HG03135 (cell line): ENCODE results near the gene CD300C.
"Not testable (repeated sequence)": the region's sequence is repeated elsewhere in the genome, so short reads cannot be mapped to it uniquely, and the experiment has no call there.

Experiments
- ATAC-seq: cut with Tn5 transposase; IDR thresholded peaks from one replicate; pipeline ENCODE4 v1.9.1; 2021; ENCODE audit warnings: mild to moderate bottlenecking, moderate library complexity; ENCODE audit not compliant: unreplicated experiment

Gene CD300C

DNA sequence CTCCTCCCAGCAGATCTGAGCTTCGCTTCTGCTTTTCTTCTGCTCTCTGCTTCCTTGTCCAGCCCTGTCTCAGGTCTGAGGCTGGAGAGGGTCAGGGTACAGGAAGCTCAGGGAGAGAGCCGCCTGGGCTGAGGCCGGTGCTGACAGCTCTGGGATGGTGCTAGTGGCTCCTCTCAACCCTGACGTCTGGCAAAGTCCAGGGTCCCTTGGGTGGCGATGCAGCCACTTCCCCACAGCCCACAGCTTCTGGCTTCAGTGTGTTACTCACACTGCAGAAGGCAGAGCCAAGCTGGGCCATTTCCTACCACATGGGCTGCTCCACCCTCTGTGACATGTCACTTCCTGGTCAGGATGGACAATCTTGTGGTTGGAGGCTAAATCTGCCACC lies at the start of gene CD300C:
Gene CD300C, minus strand, starts transcription at position 273 of the 388 bp plus-strand sequence. CDS start 333 bp downstream, outside the sequence.
- no peak for ATAC-seq

DNA sequence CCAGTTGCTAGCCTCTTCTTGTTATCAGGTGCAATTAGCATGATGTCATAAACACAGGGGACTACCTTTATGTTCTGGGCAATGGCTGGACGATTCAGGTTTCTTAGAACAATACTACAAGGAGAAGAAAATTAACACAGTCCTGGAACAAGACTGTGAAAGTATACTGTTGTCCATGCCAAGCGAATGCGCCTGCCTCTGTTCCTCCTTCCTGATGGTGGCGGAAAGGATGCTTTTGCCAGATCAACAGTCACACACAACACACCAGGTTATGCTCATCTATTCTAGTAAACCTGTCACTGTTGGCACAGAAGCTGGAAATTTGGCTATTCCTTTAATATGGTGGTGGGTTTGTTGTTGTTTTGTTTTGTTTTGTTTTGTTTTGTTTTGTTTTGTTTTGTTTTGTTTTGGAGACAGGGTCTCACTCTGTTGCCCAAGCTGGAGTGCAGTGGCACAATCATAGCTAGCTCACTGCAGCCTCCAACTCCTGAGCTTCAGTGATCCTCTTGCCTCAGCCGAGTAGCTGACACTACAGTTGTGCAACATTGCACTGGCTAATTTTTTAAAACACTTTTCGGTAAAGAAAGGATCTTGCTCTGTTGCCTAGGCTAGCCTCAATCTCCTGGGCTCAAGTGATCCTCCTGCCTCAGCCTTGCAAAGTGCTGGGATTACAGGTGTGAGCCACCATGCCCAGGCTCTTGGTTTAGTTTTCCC lies 49.3 kb upstream of the CD300C start:
- no peak for ATAC-seq

DNA sequence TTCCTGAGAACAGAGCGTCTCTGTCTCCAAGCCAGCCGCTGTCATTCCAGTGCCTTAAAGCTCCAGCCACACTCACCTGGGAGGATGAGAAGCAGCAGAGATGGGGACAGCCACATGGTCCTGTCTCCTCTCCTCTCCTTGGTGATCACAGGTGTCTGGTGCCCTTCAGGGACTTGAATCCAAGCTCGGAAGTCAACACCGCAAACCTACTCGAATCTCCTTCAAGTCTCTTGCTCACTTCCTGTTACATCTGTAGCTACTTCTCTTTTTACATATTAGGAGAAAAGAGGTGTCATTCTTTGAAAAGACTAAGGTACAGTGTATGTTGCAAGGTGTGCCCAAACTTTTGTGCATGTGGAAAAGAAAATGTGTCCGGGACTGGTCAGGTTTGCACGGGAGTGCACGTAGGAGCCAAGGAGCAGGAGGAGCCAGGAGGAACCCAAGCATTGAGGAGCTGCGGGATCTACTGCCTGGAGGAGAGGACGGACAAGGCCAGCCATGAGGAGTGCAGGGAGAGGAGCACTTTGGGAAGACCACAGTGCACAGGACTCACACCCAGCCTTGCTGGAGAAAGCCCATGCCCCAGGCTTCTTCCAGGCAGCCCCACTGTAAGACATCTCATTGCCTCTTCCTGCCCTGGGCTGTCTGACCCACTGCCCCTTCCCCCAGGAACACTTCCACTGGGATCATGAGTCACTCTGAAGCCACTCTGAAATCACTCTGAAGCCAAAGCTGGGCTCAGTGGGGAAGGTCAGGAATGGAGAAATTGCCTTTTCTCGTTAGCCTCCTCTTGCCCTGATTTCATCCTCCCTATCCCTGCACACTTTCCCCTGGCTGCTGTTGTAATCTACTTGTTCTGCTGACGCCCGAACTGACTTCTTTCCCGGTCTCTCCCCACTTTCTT lies 46.4 kb upstream of the CD300C start, which contains the start of gene CD300LD:
Gene CD300LD, minus strand, starts transcription at position 197 of the 904 bp plus-strand sequence. Its CDS starts 81 bp downstream, at position 116.
- ATAC-seq, result no peak

DNA sequence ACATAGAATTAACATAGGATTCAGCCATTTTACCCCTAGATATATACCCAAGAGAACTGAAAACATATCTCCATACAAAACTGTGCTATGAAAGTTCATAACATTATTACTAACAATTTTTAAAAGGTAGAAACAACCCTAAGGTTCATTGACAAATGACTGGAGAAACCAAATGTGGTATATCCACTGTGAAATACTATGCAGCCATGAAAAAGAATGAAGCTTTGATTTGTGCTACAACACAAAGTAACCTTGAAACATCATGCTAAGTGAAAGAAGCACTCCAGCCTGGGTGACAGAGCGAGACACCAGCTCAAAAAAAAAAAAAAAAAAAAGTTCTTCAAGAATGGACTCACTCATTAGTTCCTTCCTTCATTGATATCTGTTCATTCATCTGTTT lies 45.6 kb upstream of the CD300C start:
- no peak for ATAC-seq

DNA sequence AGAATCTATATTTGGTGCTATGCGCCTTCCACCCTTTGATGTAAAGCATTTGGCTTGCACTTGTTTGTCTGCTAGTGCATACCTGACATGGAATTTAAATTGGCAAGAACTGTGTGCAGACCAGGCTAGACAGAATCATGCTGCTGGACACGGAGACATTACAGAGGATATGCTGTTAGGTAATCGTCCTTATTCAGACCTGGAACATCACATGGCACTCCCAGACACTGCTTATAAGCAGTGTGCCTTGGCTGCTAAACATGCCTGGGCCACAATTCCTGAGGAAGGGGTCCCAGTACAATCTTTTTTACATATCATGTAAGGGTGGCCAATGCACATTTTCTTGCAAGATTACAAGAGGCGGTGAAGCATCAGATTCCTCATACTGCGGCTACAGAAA lies 39.8 kb upstream of the CD300C start:
- no peak for ATAC-seq

DNA sequence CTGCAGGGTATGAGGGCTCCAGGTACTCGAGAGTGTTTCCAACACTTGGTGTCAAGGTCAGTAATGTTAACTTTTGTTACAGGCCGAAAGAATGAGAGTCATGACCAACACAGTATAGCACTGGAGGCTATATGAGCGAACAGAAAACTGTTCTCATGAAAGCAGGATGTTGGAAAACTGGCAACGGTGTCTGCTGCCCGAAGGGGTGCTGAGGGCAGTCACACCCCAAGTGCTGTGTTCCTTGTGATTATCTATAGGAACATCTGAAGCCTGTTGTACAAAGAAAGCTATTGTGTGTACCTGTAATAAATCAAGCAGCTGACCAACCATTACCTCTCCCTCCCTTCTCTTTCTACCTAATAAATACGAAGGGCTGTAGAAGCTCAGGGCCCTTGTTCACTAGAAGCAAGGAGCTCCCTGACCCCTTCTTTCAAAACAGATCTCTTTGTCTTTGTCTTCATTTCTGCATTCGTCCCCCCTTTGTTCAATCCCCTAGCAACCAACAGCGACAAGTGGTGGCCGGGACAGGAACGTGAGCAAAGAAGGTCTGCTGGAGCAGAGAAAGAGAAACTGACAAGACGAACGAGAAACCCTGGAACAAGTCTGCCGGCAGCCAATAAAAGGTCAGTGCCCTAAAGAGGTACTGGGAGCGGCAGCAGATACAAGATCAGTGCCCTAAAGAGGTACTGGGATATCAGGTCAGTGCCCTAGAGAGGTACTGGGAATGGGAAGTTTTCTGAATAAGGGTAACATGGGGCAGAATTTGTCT lies 38.6 kb upstream of the CD300C start:
- ATAC-seq, result no peak

DNA sequence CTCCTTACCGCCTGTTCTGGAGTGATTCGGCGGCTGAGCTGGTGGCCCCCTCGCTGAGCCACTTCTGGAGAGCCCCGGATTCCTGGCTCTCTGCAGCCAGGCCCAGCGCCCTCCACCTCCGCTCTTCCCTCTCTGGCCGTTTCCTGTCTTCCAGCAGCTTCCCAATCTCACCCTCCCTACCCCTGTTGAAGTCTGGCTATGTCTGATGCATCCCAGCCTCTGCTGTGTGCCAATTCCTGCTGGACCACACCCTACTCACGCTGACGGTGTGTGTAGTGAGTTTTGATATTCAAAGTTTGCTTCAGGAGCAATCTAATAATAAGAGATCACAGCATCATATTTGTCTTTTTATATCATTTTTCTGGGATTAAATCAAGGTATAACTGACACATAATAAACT lies 36.7 kb upstream of the CD300C start:
- no peak for ATAC-seq

DNA sequence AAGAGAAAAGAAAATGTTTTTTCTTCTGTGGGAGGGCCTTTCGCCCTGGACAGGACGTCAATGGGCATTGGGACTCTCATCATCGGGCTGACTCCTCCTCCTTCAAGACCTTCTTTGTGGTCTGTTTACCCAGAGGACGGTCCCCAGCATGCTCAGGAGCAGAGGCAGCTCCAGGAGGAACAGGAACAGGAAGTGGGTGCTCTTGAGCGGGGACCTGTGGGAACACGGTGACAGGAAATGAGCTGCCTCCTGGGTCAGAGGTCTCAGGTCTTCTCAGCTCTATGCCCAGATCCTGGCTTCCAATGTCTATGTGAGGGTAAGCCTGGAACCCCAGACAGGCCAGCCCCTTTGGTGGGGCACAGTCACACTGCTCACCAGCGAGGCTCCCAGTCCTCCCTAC lies 34.0 kb upstream of the CD300C start:
- ATAC-seq, result no peak

DNA sequence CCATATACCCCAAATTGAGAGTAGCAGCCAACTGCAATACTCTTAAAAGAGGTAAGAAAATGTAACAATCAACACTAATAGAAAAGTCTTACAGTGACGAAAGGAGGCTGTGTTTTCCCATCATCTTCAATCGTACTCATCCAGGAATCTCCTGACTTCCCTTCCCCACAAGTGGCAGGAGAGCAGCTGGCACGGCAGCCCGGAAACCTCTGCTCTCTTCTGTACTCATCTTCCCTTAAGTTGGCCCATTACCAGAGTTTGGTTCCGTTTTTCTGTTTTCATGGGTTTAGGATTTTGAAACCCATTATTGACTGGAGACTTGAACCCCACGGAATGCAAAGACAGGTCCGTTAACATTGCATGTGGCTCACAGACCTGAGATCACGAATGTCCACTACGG lies 33.1 kb upstream of the CD300C start:
- ATAC-seq, result no peak

DNA sequence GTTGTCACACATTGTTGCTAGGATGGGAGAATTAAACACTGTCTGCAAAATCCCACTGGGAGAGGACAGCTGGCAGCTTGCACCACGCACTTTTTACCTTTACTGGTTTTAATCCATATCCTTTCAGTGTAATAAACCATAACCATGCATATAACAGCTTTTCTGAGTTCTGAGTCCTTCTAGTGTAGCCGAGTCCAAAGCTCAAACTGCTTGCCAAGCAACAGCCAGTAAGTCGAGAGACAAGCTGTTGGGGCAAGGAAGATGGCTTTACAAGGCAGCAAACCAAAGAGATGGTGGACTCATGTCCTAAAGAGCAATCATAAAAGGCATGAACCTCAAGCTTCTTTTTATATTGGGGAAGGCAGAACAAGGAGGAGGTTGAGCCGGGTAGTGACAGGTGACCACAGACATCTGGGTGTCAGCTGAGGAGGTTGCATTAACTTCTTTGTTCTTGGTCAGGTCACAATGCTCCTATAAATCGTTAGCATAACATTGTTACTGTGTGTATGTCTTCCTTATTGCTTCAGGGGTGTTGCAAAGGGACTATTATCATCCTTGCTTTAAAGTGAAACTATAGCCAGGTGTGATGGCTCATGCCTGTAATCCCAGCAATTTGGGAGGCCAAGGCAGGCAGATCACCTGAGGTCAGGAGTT lies 28.7 kb upstream of the CD300C start:
- no peak for ATAC-seq

DNA sequence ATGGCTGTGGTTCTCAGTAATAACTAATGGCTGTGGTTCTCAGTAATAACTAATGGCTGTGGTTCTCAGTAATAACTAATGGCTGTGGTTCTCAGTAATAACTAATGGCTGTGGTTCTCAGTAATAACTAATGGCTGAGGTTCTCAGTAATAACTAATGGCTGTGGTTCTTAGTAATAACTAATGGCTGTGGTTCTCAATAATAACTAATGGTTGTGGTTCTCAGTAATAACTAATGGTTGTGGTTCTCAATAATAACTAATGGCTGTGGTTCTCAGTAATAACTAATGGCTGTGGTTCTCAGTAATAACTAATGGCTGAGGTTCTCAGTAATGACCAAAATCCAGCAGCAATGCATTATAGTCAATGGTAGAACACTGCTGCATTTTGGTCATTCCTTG lies 27.7 kb upstream of the CD300C start:
- ATAC-seq, result not testable (repeated sequence)

DNA sequence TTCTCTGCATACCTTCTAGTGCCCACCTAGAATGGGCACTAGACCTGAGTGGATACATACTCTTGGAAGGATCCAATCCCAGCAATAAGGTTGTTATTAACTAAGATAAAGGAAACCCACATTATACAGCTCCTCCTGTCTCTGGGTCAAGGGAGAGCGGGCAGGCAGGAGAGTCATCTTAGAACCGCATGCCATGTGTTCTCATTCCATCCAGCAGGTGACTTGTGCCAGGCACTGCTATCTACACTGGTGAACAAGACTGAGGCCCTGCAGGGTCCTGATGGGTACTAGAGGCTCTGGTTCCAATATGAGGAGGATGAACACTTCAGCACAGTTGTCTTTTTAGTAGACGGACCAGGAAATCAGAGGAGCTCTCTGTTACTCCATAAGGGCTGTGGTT lies 27.3 kb upstream of the CD300C start:
- ATAC-seq, result no peak

DNA sequence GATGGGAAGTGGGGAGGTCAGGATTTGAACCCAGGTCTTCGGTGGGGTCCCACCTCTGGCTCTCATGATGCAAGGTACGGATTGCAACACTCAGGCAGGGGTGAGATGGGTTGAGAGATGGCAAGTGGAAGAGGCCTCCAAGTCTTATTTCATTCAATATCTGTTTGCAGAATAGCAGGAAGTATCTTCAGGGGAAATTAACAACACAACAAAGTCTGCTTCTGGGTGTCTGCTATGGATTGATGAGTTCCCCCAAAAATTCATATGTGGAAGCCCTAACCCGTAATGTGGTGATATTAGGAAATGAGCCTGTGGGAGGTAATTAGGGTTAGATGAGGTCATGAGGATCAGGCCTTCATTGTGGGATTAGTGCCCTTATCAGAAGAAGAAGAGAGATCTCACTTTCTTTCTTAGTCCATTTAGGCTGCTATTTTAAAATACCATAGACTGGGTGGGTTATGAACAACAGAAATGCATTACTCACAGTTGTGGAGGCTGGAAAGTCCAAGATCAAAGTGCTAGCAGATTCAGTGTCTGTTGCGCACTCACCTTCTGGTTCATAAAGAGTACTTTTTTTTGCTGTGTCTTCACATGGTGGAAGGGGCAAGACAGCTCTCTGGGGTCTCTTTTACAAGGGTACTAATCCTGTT lies 25.8 kb upstream of the CD300C start:
- no peak for ATAC-seq

DNA sequence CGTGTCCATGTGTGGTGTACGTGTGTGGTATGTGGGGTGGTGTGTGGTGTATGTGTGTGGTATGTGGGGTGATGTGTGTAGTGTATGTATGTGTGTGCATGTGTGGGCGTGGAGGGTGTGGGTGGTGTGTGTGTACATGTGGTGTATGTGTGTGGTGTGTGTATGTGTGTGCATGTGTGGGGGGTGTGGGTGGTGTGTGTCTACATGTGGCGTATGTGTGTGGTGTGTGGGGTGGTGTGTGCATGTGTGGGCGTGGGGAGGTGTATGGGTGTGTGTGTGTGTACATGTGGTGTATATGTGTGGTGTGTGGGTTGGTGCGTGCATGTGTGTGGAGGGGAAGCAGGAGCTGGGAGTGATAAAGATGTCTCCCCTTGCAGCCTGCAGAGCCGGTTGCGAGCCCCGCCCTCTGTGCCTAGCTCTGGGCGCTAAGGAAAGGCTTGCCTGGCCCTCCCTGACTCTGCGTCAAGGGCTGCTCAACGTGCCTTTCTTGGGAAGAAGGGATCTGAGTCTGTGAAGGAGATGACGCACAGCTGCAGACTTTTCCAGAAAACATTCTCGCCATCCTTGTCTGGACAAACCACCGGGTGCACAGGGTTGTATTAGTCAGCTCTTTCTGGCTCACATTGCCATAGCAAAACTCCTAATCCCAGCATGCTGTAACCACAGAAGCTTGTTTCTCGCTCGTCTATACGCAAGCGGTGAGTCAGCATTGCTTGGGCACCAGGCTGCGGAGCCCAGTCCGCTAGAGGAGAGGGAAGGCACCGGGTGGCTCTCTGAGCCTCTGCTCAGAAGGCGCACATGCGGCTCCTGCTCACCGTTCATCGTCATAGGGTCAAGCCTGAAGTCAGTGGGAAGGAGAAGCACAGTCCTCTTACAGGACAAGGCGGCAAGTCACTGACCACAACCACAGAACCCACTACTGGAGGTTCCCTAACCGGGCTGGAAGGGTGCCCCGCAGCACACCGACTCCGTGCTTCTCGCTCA lies 23.4 kb upstream of the CD300C start:
- no peak for ATAC-seq

DNA sequence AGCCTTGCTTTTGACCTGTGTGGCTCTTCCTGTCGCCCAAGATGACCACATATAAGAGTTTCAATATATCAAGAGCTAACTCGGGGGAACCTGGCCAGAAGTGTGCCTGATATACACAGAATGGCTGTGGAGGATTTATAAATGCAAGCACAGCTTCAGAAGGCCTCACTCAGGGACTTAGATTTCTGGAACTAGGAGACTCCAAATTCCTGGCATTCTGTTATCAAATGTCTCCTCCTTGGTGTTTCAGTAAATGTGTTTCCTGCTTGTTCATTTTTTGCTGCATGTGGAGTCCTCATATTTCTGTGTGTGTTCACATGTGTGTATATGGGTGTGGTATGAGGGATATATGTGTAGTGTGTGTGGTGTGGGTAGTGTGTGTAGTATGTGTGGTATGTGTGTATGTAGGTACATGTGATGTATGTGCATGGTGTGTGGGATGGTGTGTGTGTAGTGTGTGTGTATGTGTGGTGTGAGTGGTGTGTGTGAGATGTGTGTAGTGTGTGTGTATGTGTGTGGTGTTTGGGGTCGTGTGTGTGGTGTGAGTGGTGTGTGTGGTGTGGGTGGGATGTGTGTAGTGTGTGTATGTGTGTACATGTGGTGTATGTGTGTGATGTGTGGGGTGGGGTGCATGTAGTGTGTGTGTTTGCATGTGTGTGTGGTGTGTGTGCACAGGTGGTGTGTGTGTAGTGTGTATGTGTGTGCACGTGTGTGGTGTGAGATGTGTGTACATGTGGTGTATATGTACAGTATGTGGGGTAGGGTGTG lies 22.4 kb upstream of the CD300C start:
- no peak for ATAC-seq

DNA sequence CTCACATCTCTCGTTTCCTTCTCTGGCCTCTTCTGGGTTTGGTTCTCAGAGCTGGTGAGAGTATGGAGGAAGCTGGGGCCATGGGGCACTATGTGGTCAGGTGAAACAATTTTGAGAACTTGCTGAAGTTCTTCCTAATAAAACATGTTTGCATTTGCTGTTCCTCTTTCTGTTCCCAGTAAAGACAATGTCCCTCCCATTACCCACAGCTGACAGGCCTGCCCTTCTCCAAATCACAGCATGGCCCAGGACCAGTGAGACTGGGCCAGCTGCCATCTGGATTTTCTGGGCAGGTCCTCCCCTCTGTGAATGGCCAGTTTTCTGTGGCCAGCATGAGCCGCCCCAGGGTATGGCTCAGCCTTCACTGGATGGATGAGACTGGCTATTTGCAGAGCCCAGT lies 21.5 kb upstream of the CD300C start, which contains the start of gene CD300H:
Gene CD300H, minus strand, starts transcription at position 113 of the 400 bp plus-strand sequence.
- ATAC-seq, result no peak

DNA sequence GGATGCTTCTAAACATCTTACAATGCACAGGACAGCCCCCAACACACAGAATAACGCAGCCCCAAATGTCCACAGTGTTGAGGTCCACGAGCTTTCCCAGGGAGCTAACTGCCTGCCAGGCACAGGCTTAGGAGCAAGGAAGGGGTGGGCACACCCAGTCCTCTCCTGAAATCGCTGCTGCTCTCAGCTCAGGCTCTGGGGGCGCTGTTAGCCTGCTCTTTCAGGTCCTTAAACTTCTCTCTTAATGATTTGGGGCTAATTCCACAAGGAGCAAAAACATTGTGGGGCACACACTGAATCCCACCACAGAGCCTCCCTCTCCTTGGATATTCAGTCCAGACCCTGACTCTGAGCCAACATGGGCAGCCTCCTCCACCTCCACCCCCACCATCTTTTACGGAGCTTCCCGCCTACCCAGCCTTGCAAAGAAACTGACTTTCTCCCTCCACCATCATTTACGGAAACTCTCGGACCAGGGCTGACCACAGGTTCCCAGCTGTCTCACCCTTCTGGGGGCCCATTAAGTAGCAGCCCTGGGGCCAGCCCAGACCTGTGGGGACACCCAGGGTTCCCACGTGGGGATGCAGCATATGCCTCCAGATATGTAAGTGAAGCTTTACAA lies 20.3 kb upstream of the CD300C start:
- ATAC-seq, result no peak

DNA sequence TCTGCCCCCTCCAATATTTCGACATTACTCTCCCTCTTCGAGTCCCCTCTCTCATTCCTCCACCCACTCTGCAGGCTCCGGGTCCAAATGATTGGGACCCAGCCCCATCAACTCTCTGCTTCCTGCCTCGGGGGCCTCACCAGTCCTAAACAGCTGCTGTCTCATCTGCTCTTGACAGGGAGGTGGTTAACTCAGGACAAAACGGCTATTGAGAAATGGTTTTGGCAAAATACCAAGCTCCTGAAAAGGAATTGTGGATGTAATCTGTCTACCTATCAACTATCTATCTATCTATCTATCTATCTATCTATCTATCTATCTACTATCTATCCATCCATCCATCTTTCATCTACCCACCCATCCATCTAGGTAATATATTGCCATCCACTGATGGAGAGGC lies 19.2 kb upstream of the CD300C start:
- no peak for ATAC-seq
